Mucosa of rectum (tissue), 2 donors: ENCODE measurements around the gene ITGA3.
"Not testable (repeated sequence)": the region's sequence is repeated elsewhere in the genome, so short reads cannot be mapped to it uniquely, and the experiment has no call there.

Experiments
- H3K27ac ChIP-seq, 2 donors: one replicate each; pipeline ENCODE4 v1.7.0; 2013; ENCODE audit warnings: inconsistent platforms in 2 of 2, low read depth in 2 of 2, low read length in 2 of 2
- H3K27me3 ChIP-seq, 2 donors: one replicate each; pipeline ENCODE4 v1.7.0; 2013; ENCODE audit warnings: low read length in 2 of 2; ENCODE audit not compliant: control insufficient read depth in 2 of 2, insufficient read depth in 2 of 2
- H3K36me3 ChIP-seq, 2 donors: one replicate each; pipeline ENCODE4 v1.7.0; 2013; ENCODE audit warnings: low read length in 2 of 2; ENCODE audit not compliant: control insufficient read depth in 2 of 2, insufficient read depth in 2 of 2
- H3K4me1 ChIP-seq, 2 donors: one replicate each; pipeline ENCODE4 v1.7.0; 2013; ENCODE audit warnings: low read length in 2 of 2, mild to moderate bottlenecking in 1 of 2; ENCODE audit not compliant: control insufficient read depth in 2 of 2, insufficient read depth in 2 of 2
- H3K4me3 ChIP-seq, 2 donors: one replicate each; pipeline ENCODE4 v1.7.0; 2013; ENCODE audit warnings: low read length in 2 of 2
- H3K9ac ChIP-seq, 2 donors: one replicate each; pipeline ENCODE4 v1.7.0; 2013; ENCODE audit warnings: low read length in 2 of 2, low read depth in 1 of 2, mild to moderate bottlenecking in 1 of 2
- H3K9me3 ChIP-seq, 2 donors: one replicate each; pipeline ENCODE4 v1.7.0; 2013; ENCODE audit warnings: low read length in 2 of 2; ENCODE audit not compliant: control insufficient read depth in 2 of 2
- donor health status: healthy.
- donor health status: Normal muscosa, but diverticular disease.

The ITGA3 gene

GRCh38 chr17:50058296-50058953 is 2.5 kb downstream of the ITGA3 start:
- peak overlapping the region; percentile 93 for H3K27ac ChIP-seq
- H3K4me3 ChIP-seq: peak overlapping the region; percentile 51 to 83

GRCh38 chr17:50059256-50059655 is 3.3 kb downstream of the ITGA3 start:
- Histone ChIP-seq H3K36me3 (no peaks in the 10 kb centered on the region), H3K27me3 (no peaks in the 10 kb centered on the region), H3K4me1 (peaks cover 74% of the 10 kb centered on the region in 2 donors), H3K27ac (peak overlapping the region in 1 of 2 donors; percentile 48), H3K4me3 (peak overlapping the region in 1 of 2 donors; percentile 44), H3K9ac (peak overlapping the region in 1 of 2 donors; percentile 41), H3K9me3 (no peaks in the 10 kb centered on the region)

More at GRCh38 chr17:50058296-50058953, 2.5 kb downstream of the ITGA3 start:
- Histone ChIP-seq H3K4me1 (peaks cover 70 to 76% of the 10 kb centered on the region in 2 donors), H3K27me3 (no peaks in the 10 kb centered on the region), H3K36me3 (no peaks in the 10 kb centered on the region), H3K9ac (peak overlapping the region; percentile 33 to 42), H3K9me3 (no peaks in the 10 kb centered on the region)

GRCh38 chr17:50059759-50060273 is 3.9 kb downstream of the ITGA3 start:
- H3K4me1 ChIP-seq: peaks cover 74% of the 10 kb centered on the region in 2 donors
- no peak overlapping the region for H3K4me3 ChIP-seq
- peaks cover 0 to 5% of the 10 kb centered on the region in 2 donors for H3K36me3 ChIP-seq
- H3K27me3 ChIP-seq: no peaks in the 10 kb centered on the region
- H3K27ac ChIP-seq: peak overlapping the region in 1 of 2 donors; percentile 48
- H3K9ac ChIP-seq: peak overlapping the region in 1 of 2 donors; percentile 41
- no peaks in the 10 kb centered on the region for H3K9me3 ChIP-seq

GRCh38 chr17:50060951-50061712 is 5.2 kb downstream of the ITGA3 start:
- Histone ChIP-seq H3K9ac (peak overlapping the region in 1 of 2 donors; percentile 65), H3K4me3 (no peak overlapping the region), H3K27me3 (no peaks in the 10 kb centered on the region), H3K9me3 (no peaks in the 10 kb centered on the region), H3K36me3 (peaks cover 3 to 5% of the 10 kb centered on the region in 2 donors), H3K27ac (peak overlapping the region; percentile 53 to 68), H3K4me1 (peaks cover 68 to 69% of the 10 kb centered on the region in 2 donors)

GRCh38 chr17:50061713-50062045 is 5.8 kb downstream of the ITGA3 start:
- peaks cover 66 to 68% of the 10 kb centered on the region in 2 donors for H3K4me1 ChIP-seq
- H3K9me3 ChIP-seq, H3K36me3 ChIP-seq, H3K27me3 ChIP-seq, H3K4me3 ChIP-seq: not testable (repeated sequence)
- peak overlapping the region in 1 of 2 donors; percentile 65 for H3K9ac ChIP-seq
- peak overlapping the region; percentile 53 to 68 for H3K27ac ChIP-seq

- H3K27ac ChIP-seq: peak overlapping the region; percentile 82 to 88
- peaks cover 57 to 59% of the 10 kb centered on the region in 2 donors for H3K4me1 ChIP-seq
- peak overlapping the region; percentile 29 to 65 for H3K9ac ChIP-seq
- no peak overlapping the region for H3K4me3 ChIP-seq
- no peaks in the 10 kb centered on the region for H3K27me3 ChIP-seq
- H3K9me3 ChIP-seq: no peaks in the 10 kb centered on the region
- peaks cover 3 to 13% of the 10 kb centered on the region in 2 donors for H3K36me3 ChIP-seq
These were observed 6.7 kb downstream of the ITGA3 start for GRCh38 chr17:50062293-50063243.

- no peak overlapping the region for H3K4me3 ChIP-seq
- H3K9me3 ChIP-seq: no peaks in the 10 kb centered on the region
- H3K9ac ChIP-seq: peak overlapping the region in 1 of 2 donors; percentile 11
- H3K27me3 ChIP-seq: no peaks in the 10 kb centered on the region
- H3K4me1 ChIP-seq: peaks cover 46 to 48% of the 10 kb centered on the region in 2 donors
- peak overlapping the region; percentile 36 to 45 for H3K27ac ChIP-seq
- H3K36me3 ChIP-seq: peaks cover 10 to 21% of the 10 kb centered on the region in 2 donors
These were observed 7.8 kb downstream of the ITGA3 start for GRCh38 chr17:50063561-50064252.

- no peak overlapping the region for H3K4me3 ChIP-seq
- H3K36me3 ChIP-seq: peaks cover 13 to 22% of the 10 kb centered on the region in 2 donors
- H3K27ac ChIP-seq: peak overlapping the region; percentile 36 to 45
- H3K9ac ChIP-seq: no peak overlapping the region
- peaks cover 38 to 41% of the 10 kb centered on the region in 2 donors for H3K4me1 ChIP-seq
- no peaks in the 10 kb centered on the region for H3K27me3 ChIP-seq
- no peaks in the 10 kb centered on the region for H3K9me3 ChIP-seq
These were observed 8.5 kb downstream of the ITGA3 start for GRCh38 chr17:50064253-50065001.

GRCh38 chr17:50065056-50065455 is 9.1 kb downstream of the ITGA3 start:
- Histone ChIP-seq H3K27me3 (no peaks in the 10 kb centered on the region), H3K27ac (peak overlapping the region in 1 of 2 donors; percentile 18), H3K36me3 (peaks cover 17 to 28% of the 10 kb centered on the region in 2 donors), H3K9ac (no peak overlapping the region), H3K4me1 (peaks cover 34 to 35% of the 10 kb centered on the region in 2 donors), H3K4me3 (no peak overlapping the region), H3K9me3 (no peaks in the 10 kb centered on the region)
